AG04450 (cell line): ENCODE measurements around the gene ATP5MC2. TPM values are rescaled to one million over a fixed set of nuclear protein-coding genes. Genes with fewer than 3 reads are reported as not detected.

Experiments used
- CTCF ChIA-PET: fragments of 300-600, 350-600 bp; formaldehyde crosslinking; extraction: SDS; loops from one replicate; lab custom pipeline; 2022; ENCODE audit warnings: antibody characterized with exemption, inconsistent platforms; lab: Charles Lee
- POLR2A ChIA-PET: fragments of 350-600 bp; formaldehyde crosslinking; extraction: SDS; loops from one replicate; lab custom pipeline; 2021; ENCODE audit warnings: antibody characterized with exemption, inconsistent platforms; lab: Yijun Ruan, JAX
- DNase-seq: peaks from one replicate; pipeline ENCODE4 v3.0.0-alpha.2; 2011; ENCODE audit warnings: low read depth, low spot score
- H3K27ac ChIP-seq: one replicate; pipeline ENCODE4 v1.5.1; 2012; ENCODE audit warnings: low read depth, low read length, control low read depth
- H3K27me3 ChIP-seq: one replicate; pipeline ENCODE4 v1.6.0; 2012; ENCODE audit warnings: low read length; ENCODE audit not compliant: control insufficient read depth, insufficient read depth
- H3K4me3 ChIP-seq: 2 replicates; pipeline ENCODE4 v1.5.1; 2011; ENCODE audit warnings: mild to moderate bottlenecking, low read depth, low read length, control low read depth
- H3K9me3 ChIP-seq: 2 replicates; pipeline ENCODE4 v1.5.1; 2012; ENCODE audit warnings: low read length; ENCODE audit not compliant: control insufficient read depth, insufficient read depth
- polyA plus RNA-seq: library from polyadenylated mRNA; depleted of rRNA; stranded (reverse); fragments of >200 nt; gene quantifications from 2 replicates; pipeline ENCODE4 v1.2.3, GENCODE V29; 2011
- TF ChIP-seq, protein P1 (sequence below): IDR thresholded peaks from 2 replicates; pipeline ENCODE4 v1.5.1; 2011; ENCODE audit warnings: low read depth, low read length, control low read depth, inconsistent platforms

ATP5MC2 gene
- polyA plus RNA-seq, 1 experiment, result 261 TPM

DNA sequence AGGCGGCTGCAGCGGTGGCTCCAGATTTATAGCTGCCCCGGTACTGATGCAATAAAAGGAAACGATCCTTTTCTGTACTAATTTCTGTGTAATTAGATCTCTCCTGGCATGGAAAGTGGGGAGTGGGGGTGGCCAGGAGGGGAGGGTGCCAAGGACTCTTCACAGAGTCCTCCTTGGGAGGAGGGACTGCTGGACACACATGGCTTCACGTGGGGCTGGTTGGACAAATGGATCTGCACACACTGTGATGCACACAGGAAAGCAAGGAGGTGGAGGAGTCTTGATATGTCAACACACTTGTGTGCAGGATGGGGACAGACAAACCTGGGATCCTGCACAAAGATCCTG is 23.8 kb upstream of the ATP5MC2 start:
- Histone ChIP-seq H3K4me3 (no peak overlapping the region), H3K27me3 (peaks cover 52% of the 10 kb centered on the region), H3K9me3 (no peaks in the 10 kb centered on the region; the same call in 1 of the 2 replicates), H3K27ac (no peak overlapping the region)
- ChIA-PET POLR2A (no interaction called here), CTCF (interaction anchor here (0.9 to 5.6 kb wide), 10 partner anchors 9 to 502 kb away, joined by 3 to 314 read pairs (median 3); partner anchors contain the start of gene ATP5MC2)
- TF ChIP-seq, protein P1, sequence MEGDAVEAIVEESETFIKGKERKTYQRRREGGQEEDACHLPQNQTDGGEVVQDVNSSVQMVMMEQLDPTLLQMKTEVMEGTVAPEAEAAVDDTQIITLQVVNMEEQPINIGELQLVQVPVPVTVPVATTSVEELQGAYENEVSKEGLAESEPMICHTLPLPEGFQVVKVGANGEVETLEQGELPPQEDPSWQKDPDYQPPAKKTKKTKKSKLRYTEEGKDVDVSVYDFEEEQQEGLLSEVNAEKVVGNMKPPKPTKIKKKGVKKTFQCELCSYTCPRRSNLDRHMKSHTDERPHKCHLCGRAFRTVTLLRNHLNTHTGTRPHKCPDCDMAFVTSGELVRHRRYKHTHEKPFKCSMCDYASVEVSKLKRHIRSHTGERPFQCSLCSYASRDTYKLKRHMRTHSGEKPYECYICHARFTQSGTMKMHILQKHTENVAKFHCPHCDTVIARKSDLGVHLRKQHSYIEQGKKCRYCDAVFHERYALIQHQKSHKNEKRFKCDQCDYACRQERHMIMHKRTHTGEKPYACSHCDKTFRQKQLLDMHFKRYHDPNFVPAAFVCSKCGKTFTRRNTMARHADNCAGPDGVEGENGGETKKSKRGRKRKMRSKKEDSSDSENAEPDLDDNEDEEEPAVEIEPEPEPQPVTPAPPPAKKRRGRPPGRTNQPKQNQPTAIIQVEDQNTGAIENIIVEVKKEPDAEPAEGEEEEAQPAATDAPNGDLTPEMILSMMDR, result no peak
- DNase-seq, result no peak

DNA sequence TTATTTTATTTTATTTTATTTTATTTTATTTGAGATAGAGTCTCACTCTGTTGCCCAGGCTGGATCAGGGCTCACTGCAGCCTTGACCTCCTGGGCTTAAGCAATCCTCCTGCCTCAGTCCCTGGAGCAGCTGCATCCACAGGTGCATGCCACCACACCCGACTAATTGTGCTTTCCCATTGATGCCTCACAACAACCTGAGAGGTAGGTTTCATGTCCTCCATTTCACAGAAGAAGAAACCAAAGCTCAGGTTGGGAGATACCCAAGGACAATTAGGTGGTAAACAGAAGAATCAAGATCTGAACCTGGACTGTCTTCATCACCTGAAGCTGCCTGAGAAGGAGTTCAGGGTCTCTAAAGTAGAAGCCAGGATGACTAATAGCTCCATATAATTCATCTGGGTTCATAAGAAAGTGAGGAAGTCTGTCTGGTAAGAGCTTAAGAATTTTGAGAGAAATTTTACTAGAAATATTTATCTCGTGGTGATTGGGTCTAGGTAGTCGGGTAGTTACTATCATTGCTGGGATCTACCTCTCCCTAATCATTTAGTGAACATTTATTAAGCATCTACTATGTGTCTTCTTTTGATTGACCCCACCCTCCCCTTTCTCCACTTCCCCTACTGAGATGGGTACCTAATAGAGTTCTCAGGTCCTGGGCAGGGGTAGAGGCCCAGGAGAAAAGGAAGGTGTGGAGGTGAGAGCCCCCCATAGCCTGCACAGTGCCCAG is 23.2 kb upstream of the ATP5MC2 start:
- DNase-seq, result no peak
- peaks cover 53% of the 10 kb centered on the region for H3K27me3 ChIP-seq
- ChIA-PET CTCF (interaction anchor here (1.1 to 5.6 kb wide), 8 partner anchors 9 to 502 kb away, joined by 3 to 314 read pairs (median 4); partner anchors contain the start of gene ATP5MC2), POLR2A (no interaction called here)
- no peaks in the 10 kb centered on the region; the same call in 1 of the 2 replicates for H3K9me3 ChIP-seq
- TF ChIP-seq, protein P1, result no peak
- no peak overlapping the region for H3K4me3 ChIP-seq
- H3K27ac ChIP-seq, result no peak overlapping the region

DNA sequence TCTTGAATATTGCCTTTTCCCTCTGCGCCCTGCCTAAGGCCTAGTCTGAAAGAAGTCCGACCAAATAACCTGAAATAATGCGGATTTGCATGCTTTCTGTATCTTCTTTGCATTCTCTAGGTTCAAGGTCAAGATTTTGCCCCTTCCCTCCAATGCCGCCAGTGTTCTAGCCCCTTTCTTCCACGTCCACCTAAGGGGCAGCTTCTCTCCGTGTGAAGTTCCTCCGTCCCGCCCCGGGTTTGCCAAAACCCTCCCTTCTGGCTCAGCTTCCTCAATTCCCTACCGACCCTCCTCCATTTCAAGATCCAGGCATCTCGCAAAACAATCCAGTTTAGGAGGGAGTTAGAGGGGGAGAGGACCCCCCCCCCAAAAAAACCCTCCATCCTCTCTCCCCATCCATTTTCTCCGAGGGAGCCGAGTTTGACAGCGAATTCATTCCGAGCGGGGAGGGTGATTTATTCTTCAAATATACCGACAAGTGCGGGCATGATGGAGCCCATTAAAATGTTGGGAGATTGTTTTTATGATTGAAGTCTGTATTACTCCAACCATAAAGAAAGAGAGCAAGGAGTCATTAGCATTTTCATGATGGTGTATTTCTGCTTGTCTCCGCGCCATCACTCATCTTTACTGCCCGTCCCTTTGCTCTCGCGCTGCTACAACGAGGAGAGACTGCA is 20.9 kb upstream of the ATP5MC2 start:
- DNase-seq, result no peak
- CTCF ChIA-PET, result interaction anchor here (5.6 kb wide), 1 partner anchor 48 kb away, joined by 314 read pairs; no protein-coding TSS in a partner anchor
- Histone ChIP-seq H3K27ac (no peak overlapping the region), H3K27me3 (peaks cover 46% of the 10 kb centered on the region), H3K9me3 (no peaks in the 10 kb centered on the region; the same call in 1 of the 2 replicates), H3K4me3 (no peak overlapping the region)
- TF ChIP-seq, protein P1, result no peak
- POLR2A ChIA-PET, result no interaction called here

DNA sequence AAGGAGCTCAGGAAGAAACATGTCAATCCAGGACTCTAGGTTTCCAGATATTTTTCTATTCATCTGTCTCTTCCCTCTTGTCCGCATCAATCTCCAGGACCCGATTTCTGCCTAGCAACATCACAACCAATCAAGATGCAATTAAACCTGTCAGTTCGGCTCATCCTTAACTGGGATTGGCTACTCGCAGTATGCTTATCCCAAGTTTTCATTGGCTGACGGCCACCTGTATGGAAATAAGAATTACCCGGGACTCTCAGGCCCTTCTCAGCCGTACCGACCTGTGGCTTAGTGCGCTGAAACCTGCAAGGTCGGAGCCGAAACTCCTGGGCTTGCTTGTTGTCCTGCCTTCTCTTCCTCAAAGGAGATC is 20.4 kb upstream of the ATP5MC2 start:
- Histone ChIP-seq H3K4me3 (no peak overlapping the region), H3K27ac (no peak overlapping the region), H3K9me3 (no peaks in the 10 kb centered on the region; the same call in 1 of the 2 replicates), H3K27me3 (peaks cover 46% of the 10 kb centered on the region)
- TF ChIP-seq, protein P1, result no peak
- CTCF ChIA-PET, result interaction anchor here (5.6 kb wide), 1 partner anchor 49 kb away, joined by 314 read pairs; no protein-coding TSS in a partner anchor
- POLR2A ChIA-PET, result no interaction called here
- DNase-seq, result peak; percentile 41
